Measurements from ENCODE around the gene TTC27. TPM values are rescaled to one million over a fixed set of nuclear protein-coding genes. Genes with fewer than 3 reads are reported as not detected.

TTC27 gene
- total and polyA plus RNA-seq, 10 of the 15 experiments (the other 5 are each of a cell fraction or from before 2014, with no cell fraction given): 20.4 to 34.9 (median 26.0) TPM

DNA sequence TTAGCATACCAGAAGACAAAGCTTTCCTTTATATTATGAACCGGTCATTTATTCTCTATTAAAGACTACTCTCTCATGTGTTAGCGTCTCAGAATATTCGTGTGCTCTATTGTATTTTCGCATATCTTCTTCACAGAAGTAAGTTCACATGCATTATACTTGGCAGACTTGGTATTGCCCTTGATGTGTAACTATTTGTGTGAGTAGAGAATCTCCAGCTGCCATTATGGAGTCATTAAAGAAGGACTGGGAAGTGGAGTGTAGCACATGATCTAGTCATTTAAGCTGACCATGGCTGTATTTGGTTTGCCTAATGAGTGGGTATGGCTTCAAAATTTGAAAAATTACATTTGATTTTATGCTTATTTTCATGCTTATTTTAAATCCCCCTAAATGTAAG lies 92.9 kb downstream of the TTC27 start:
- Histone ChIP-seq H3K27me3 (replicated peaks in 1 of 2; ENCODE audit: control insufficient read depth in 2 of 2, insufficient read depth in 2 of 2, low read length in 1 of 2) (no peaks in the 10 kb centered on the region), H3K36me3 (ENCODE audit: control insufficient read depth in 2 of 2, insufficient read depth in 2 of 2, low read length in 1 of 2) (peaks cover 0 to 1% of the 10 kb centered on the region in 2 experiments; a peak in 2 of 4 replicates), H3K9ac (ENCODE audit: control insufficient read depth, insufficient read depth, low read length) (no peak overlapping the region), H3K9me3 (replicated peaks; ENCODE audit: control insufficient read depth, insufficient read depth, low read length) (no peaks in the 10 kb centered on the region), H3K4me2 (ENCODE audit: control insufficient read depth, insufficient read depth) (no peak overlapping the region), H2AFZ (ENCODE audit: control insufficient read depth, low read depth, low read length) (no peak overlapping the region), H3K27ac (ENCODE audit: control insufficient read depth, insufficient read depth) (no peak overlapping the region), H3K4me3 (no peak overlapping the region), H3K79me2 (ENCODE audit: control insufficient read depth, insufficient read depth, low read length) (no peaks in the 10 kb centered on the region), H4K20me1 (ENCODE audit: control insufficient read depth, insufficient read depth) (no peaks in the 10 kb centered on the region), H3K4me1 (ENCODE audit: control insufficient read depth, insufficient read depth, low read length) (no peaks in the 10 kb centered on the region)
- DNase-seq (ENCODE audit: low read depth, low spot score) (no peak), FAIRE-seq (no peak), ATAC-seq (no peak)
- RAD21 ChIA-PET (ENCODE audit: unreplicated experiment): no interaction called here
- CTCF ChIA-PET: interaction anchor here (0.6 to 1.0 kb wide), 3 partner anchors 12 to 457 kb away, joined by 3 to 4 read pairs (median 3); no protein-coding TSS in a partner anchor
- BruUV-seq (replicated peaks): no TSS peak
- TF ChIP-seq, protein P1, sequence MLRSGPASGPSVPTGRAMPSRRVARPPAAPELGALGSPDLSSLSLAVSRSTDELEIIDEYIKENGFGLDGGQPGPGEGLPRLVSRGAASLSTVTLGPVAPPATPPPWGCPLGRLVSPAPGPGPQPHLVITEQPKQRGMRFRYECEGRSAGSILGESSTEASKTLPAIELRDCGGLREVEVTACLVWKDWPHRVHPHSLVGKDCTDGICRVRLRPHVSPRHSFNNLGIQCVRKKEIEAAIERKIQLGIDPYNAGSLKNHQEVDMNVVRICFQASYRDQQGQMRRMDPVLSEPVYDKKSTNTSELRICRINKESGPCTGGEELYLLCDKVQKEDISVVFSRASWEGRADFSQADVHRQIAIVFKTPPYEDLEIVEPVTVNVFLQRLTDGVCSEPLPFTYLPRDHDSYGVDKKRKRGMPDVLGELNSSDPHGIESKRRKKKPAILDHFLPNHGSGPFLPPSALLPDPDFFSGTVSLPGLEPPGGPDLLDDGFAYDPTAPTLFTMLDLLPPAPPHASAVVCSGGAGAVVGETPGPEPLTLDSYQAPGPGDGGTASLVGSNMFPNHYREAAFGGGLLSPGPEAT (IDR thresholded peaks at IDR 0.05; ENCODE audit: low read depth): no peak
- no peak for TF ChIP-seq RUNX3 (IDR thresholded peaks at IDR 0.05; ENCODE audit: low read length)
- TF ChIP-seq CHD4 (IDR thresholded peaks at IDR 0.05): no peak
- TF ChIP-seq EGR1 (IDR thresholded peaks at IDR 0.05; ENCODE audit: borderline replicate concordance in 1 of 2, low read depth in 2 of 2, low read length in 2 of 2): no peak
- no peak for TF ChIP-seq GATAD2B (conservative IDR thresholded peaks at IDR 0.05; ENCODE audit: low read depth)
- TF ChIP-seq, protein P2, sequence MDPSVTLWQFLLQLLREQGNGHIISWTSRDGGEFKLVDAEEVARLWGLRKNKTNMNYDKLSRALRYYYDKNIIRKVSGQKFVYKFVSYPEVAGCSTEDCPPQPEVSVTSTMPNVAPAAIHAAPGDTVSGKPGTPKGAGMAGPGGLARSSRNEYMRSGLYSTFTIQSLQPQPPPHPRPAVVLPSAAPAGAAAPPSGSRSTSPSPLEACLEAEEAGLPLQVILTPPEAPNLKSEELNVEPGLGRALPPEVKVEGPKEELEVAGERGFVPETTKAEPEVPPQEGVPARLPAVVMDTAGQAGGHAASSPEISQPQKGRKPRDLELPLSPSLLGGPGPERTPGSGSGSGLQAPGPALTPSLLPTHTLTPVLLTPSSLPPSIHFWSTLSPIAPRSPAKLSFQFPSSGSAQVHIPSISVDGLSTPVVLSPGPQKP (IDR thresholded peaks at IDR 0.05; ENCODE audit: low read depth, low read length): no peak
- no peak for TF ChIP-seq STAT1 (conservative IDR thresholded peaks at IDR 0.05)
- TF ChIP-seq, protein P3, sequence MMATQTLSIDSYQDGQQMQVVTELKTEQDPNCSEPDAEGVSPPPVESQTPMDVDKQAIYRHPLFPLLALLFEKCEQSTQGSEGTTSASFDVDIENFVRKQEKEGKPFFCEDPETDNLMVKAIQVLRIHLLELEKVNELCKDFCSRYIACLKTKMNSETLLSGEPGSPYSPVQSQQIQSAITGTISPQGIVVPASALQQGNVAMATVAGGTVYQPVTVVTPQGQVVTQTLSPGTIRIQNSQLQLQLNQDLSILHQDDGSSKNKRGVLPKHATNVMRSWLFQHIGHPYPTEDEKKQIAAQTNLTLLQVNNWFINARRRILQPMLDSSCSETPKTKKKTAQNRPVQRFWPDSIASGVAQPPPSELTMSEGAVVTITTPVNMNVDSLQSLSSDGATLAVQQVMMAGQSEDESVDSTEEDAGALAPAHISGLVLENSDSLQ (IDR thresholded peaks at IDR 0.05): no peak
- TF ChIP-seq TAF1 (IDR thresholded peaks at IDR 0.05; ENCODE audit: borderline replicate concordance, low read depth, low read length): no peak
- TF ChIP-seq SMARCA5 (IDR thresholded peaks at IDR 0.05): no peak
- intact Hi-C loops (cut with micrococcal nuclease; ENCODE audit: unreplicated experiment) (no loop called here), in situ Hi-C loops (cut with MboI) (no loop called here)
- POLR2A ChIA-PET: interaction anchor here (1.1 kb wide), 1 partner anchor 15 kb away, joined by 4 read pairs; no protein-coding TSS in a partner anchor
- SMC1A ChIA-PET (ENCODE audit: uncharacterized antibody, unreplicated experiment): interaction anchor here (0.6 to 5.7 kb wide), 5 partner anchors 13 to 66 kb away, joined by 3 to 40 read pairs (median 4); no protein-coding TSS in a partner anchor
- WGBS (ENCODE audit: insufficient coverage, insufficient replicate concordance, low lambda C conversion rate, missing lambda C conversion rate): 100% methylated on average over 4 of the region's 4 CpGs
